DOHH2 (cell line): ENCODE measurements around the gene LACTBL1.

Experiments
- H3F3A ChIP-seq: fragments of 200-600 bp; sonication (generic), shearing (Covaris generic); 2 replicates; pipeline ENCODE4 v1.6.0; 2016; ENCODE audit warnings: antibody characterized with exemption, mild to moderate bottlenecking; ENCODE audit not compliant: control insufficient read depth, insufficient read depth
- H3K27ac ChIP-seq: fragments of 200-600 bp; sonication (generic); 2 replicates; pipeline ENCODE4 v1.5.1; 2014; ENCODE audit warnings: low read depth, mild to moderate bottlenecking, low read length, moderate library complexity
- H3K27me3 ChIP-seq: fragments of 200-600 bp; sonication (generic); 2 replicates; pipeline ENCODE4 v1.6.1; 2014; ENCODE audit warnings: mild to moderate bottlenecking, low read length, mixed read lengths; ENCODE audit not compliant: control insufficient read depth
- H3K36me3 ChIP-seq: fragments of 200-600 bp; sonication (generic); 2 replicates; pipeline ENCODE4 v1.6.1; 2014; ENCODE audit warnings: mild to moderate bottlenecking, low read length, moderate library complexity, mixed read lengths; ENCODE audit not compliant: control insufficient read depth
- H3K4me1 ChIP-seq: fragments of 200-600 bp; sonication (generic); 2 replicates; pipeline ENCODE4 v1.6.1; 2014; ENCODE audit warnings: mild to moderate bottlenecking, low read length, mixed read lengths; ENCODE audit not compliant: control insufficient read depth
- H3K4me2 ChIP-seq: fragments of 200-600 bp; sonication (generic); 2 replicates; pipeline ENCODE4 v1.6.0; 2014; ENCODE audit warnings: mild to moderate bottlenecking, low read length, moderate library complexity
- H3K4me3 ChIP-seq: fragments of 200-600 bp; sonication (generic); 2 replicates; pipeline ENCODE4 v1.5.1; 2014; ENCODE audit warnings: mild to moderate bottlenecking, low read length, mixed read lengths
- H3K79me2 ChIP-seq: fragments of 200-600 bp; sonication (generic); 2 replicates; pipeline ENCODE4 v1.6.1; 2014; ENCODE audit warnings: mild to moderate bottlenecking, low read length, mixed read lengths; ENCODE audit not compliant: control insufficient read depth
- H3K9me2 ChIP-seq: fragments of 200-600 bp; sonication (generic); replicated peaks from 2 replicates; pipeline ENCODE4 v1.6.1; 2014; ENCODE audit warnings: mild to moderate bottlenecking, low read length, mixed read lengths; ENCODE audit not compliant: control insufficient read depth
- H3K9me3 ChIP-seq: fragments of 200-600 bp; sonication (generic); 2 replicates; pipeline ENCODE4 v1.6.1; 2014; ENCODE audit warnings: antibody characterized with exemption, low read length, mixed read lengths; ENCODE audit not compliant: control insufficient read depth, insufficient read depth
- H4K20me1 ChIP-seq: fragments of 200-600 bp; sonication (generic); 2 replicates; pipeline ENCODE4 v1.6.0; 2014; ENCODE audit warnings: low read depth, mild to moderate bottlenecking, antibody characterized with exemption, low read length, moderate library complexity; ENCODE audit not compliant: control insufficient read depth, insufficient read depth
- EZH2phosphoT487 ChIP-seq: fragments of 200-600 bp; sonication (generic); IDR thresholded peaks from 2 replicates; pipeline ENCODE4 v1.6.1; 2017; ENCODE audit warnings: borderline replicate concordance, mild to moderate bottlenecking, antibody characterized with exemption, low read length, moderate library complexity, mixed read lengths
- TF ChIP-seq, protein P1 (sequence below): fragments of 200-600 bp; sonication (generic); IDR thresholded peaks from one replicate; pipeline ENCODE4 v1.5.1; 2014; ENCODE audit warnings: antibody characterized with exemption, mild to moderate bottlenecking, low read depth, low read length; ENCODE audit not compliant: poor library complexity, severe bottlenecking

Gene LACTBL1

DNA sequence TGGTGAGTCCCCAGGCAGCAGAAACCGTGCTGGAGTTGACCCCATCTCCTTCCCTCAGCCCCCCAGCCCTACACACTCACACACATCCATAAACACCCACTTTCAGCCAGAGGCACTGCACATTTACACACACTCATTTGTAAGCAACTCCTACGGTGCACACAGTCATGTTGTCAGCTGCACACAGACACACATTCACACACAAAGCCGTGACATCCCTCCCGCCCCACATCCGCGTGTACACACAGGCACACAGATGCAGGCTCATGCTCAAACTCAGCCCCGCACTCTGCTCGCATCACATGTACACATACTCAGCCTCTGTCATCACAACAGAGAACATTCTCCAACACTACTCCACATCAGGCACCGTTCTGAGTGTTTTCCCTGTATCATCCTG lies 47.6 kb downstream of the LACTBL1 start:
- TF ChIP-seq, protein P1, sequence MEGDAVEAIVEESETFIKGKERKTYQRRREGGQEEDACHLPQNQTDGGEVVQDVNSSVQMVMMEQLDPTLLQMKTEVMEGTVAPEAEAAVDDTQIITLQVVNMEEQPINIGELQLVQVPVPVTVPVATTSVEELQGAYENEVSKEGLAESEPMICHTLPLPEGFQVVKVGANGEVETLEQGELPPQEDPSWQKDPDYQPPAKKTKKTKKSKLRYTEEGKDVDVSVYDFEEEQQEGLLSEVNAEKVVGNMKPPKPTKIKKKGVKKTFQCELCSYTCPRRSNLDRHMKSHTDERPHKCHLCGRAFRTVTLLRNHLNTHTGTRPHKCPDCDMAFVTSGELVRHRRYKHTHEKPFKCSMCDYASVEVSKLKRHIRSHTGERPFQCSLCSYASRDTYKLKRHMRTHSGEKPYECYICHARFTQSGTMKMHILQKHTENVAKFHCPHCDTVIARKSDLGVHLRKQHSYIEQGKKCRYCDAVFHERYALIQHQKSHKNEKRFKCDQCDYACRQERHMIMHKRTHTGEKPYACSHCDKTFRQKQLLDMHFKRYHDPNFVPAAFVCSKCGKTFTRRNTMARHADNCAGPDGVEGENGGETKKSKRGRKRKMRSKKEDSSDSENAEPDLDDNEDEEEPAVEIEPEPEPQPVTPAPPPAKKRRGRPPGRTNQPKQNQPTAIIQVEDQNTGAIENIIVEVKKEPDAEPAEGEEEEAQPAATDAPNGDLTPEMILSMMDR, result no peak
- no peak for TF ChIP-seq EZH2phosphoT487
- Histone ChIP-seq H3K9me2 (no peaks in the 10 kb centered on the region), H3K4me2 (no peak overlapping the region)

GRCh38 chr1:22922640-22923039 lies 50.0 kb downstream of the LACTBL1 start:
- Histone ChIP-seq H3K79me2 (no peaks in the 10 kb centered on the region), H3K36me3 (no peaks in the 10 kb centered on the region), H3K4me3 (no peak overlapping the region), H4K20me1 (no peaks in the 10 kb centered on the region), H3K4me1 (no peaks in the 10 kb centered on the region), H3K27me3 (no peaks in the 10 kb centered on the region), H3K9me2 (no peaks in the 10 kb centered on the region), H3K9me3 (no peaks in the 10 kb centered on the region), H3K27ac (no peak overlapping the region), H3K4me2 (no peak overlapping the region), H3F3A (no peaks in the 10 kb centered on the region)
- TF ChIP-seq, protein P1, result no peak
- no peak for TF ChIP-seq EZH2phosphoT487

More for the DNA sequence above, 47.6 kb downstream of the LACTBL1 start:
- H3K27ac ChIP-seq, result no peak overlapping the region
- no peak overlapping the region for H3K4me3 ChIP-seq
- no peaks in the 10 kb centered on the region for H3K4me1 ChIP-seq
- H3F3A ChIP-seq, result no peaks in the 10 kb centered on the region
- H4K20me1 ChIP-seq, result no peaks in the 10 kb centered on the region
- H3K27me3 ChIP-seq, result no peaks in the 10 kb centered on the region
- no peaks in the 10 kb centered on the region for H3K9me3 ChIP-seq
- no peaks in the 10 kb centered on the region for H3K36me3 ChIP-seq
- H3K79me2 ChIP-seq, result no peaks in the 10 kb centered on the region

DNA sequence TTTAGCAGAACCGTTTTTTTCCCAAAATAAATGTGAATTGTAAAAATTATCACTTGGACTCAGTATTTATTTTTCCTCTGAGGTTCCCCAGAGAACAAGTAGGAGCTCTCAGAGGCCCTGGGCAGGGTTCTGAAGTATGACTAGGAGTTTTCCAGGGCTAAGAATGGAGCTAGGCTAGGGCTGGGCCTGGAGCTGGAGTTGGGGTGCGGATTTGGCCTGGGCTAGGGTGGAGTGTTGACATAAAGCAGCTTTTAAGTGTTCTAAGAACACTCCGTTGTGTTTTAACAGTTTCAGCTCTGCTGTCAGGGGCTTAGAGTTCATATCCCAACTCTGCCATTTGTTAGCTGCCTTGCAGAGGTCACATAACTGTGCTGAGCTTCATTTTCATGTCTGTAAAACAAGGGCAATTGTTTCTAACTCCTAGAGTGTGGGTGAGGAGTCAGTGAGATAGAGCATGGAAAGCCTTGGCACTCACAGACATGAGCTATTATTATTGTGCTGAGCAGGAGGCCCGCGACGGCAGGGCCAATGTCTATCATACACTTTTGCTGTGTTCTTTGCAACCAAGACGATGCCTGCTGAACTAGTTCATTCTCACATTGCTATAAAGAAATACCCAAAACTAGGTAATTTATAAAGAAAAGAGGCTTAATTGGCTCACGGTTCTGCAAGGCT lies 51.1 kb downstream of the LACTBL1 start:
- TF ChIP-seq, protein P1, result no peak
- Histone ChIP-seq H4K20me1 (no peaks in the 10 kb centered on the region), H3K27me3 (no peaks in the 10 kb centered on the region), H3K36me3 (no peaks in the 10 kb centered on the region), H3K4me3 (no peak overlapping the region), H3K4me2 (no peak overlapping the region), H3K79me2 (no peaks in the 10 kb centered on the region), H3K4me1 (no peaks in the 10 kb centered on the region), H3K27ac (no peak overlapping the region), H3K9me2 (no peaks in the 10 kb centered on the region), H3F3A (no peaks in the 10 kb centered on the region), H3K9me3 (no peaks in the 10 kb centered on the region)
